Neural progenitor cell (in vitro differentiated cells): ENCODE measurements around the gene TRMT61B. TPM values are rescaled to one million over a fixed set of nuclear protein-coding genes. Genes with fewer than 3 reads are reported as not detected.
A peak's percentile ranks its signal among the peaks of the same experiment; 100 is the strongest.

ENCODE experiments used
- DNase-seq: peaks from one replicate; pipeline ENCODE4 v3.0.0-alpha.2; 2016; ENCODE audit warnings: low spot score
- H2AFZ ChIP-seq: fragments of 200-600 bp; sonication (generic); replicated peaks from 2 replicates; pipeline ENCODE4 v1.6.1; 2016; ENCODE audit warnings: antibody characterized with exemption
- H3F3A ChIP-seq: fragments of 200-600 bp; sonication (generic); 2 replicates; pipeline ENCODE4 v1.6.1; 2016; ENCODE audit warnings: antibody characterized with exemption, low read depth
- H3K27ac ChIP-seq: fragments of 200-600 bp; sonication (generic); 2 replicates; pipeline ENCODE4 v1.5.1; 2016; ENCODE audit warnings: mild to moderate bottlenecking
- H3K27me3 ChIP-seq: fragments of 200-600 bp; sonication (generic); 2 replicates; pipeline ENCODE4 v1.6.1; 2016; ENCODE audit warnings: mild to moderate bottlenecking, moderate library complexity
- H3K36me3 ChIP-seq: fragments of 200-600 bp; sonication (generic); 2 replicates; pipeline ENCODE4 v1.5.1; 2016
- H3K4me1 ChIP-seq: fragments of 200-600 bp; sonication (generic); 2 replicates; pipeline ENCODE4 v1.6.1; 2016; ENCODE audit warnings: mixed run types
- H3K4me2 ChIP-seq: fragments of 200-600 bp; sonication (generic); 2 replicates; pipeline ENCODE4 v1.6.1; 2016
- H3K4me3 ChIP-seq: fragments of 200-600 bp; sonication (generic); 2 replicates; pipeline ENCODE4 v1.5.1; 2016
- H3K79me2 ChIP-seq: fragments of 200-600 bp; sonication (generic); 2 replicates; pipeline ENCODE4 v1.6.1; 2016; ENCODE audit warnings: low read depth
- H3K9ac ChIP-seq: fragments of 200-600 bp; sonication (generic); 2 replicates; pipeline ENCODE4 v1.6.1; 2016
- H3K9me3 ChIP-seq: fragments of 200-600 bp; sonication (generic); 2 replicates; pipeline ENCODE4 v1.5.1; 2016; ENCODE audit warnings: low read depth
- H4K20me1 ChIP-seq: fragments of 200-600 bp; sonication (generic); 2 replicates; pipeline ENCODE4 v1.6.1; 2016; ENCODE audit warnings: low read depth
- H3K27ac Mint-ChIP-seq: 3 replicates; pipeline ENCODE4 v1.8.0; 2021; ENCODE audit warnings: mixed read lengths
- H3K27me3 Mint-ChIP-seq: 2 replicates; pipeline ENCODE4 v1.8.0; 2022; ENCODE audit warnings: low read depth, mild to moderate bottlenecking, inconsistent platforms, moderate library complexity, mixed read lengths; ENCODE audit not compliant: insufficient read depth
- H3K36me3 Mint-ChIP-seq: 3 replicates; pipeline ENCODE4 v1.8.0; 2021; ENCODE audit warnings: mixed read lengths
- H3K4me1 Mint-ChIP-seq: 3 replicates; pipeline ENCODE4 v1.8.0; 2021; ENCODE audit warnings: mixed read lengths
- H3K4me3 Mint-ChIP-seq: 3 replicates; pipeline ENCODE4 v1.8.0; 2021; ENCODE audit warnings: mild to moderate bottlenecking, moderate library complexity, mixed read lengths
- H3K9me3 Mint-ChIP-seq: 3 replicates; pipeline ENCODE4 v1.8.0; 2020; ENCODE audit warnings: mixed read lengths
- CTCF ChIP-seq: fragments of 200-600 bp; sonication (generic); IDR thresholded peaks from 2 replicates; pipeline ENCODE4 v1.5.1; 2017; ENCODE audit warnings: antibody characterized with exemption, mild to moderate bottlenecking
- EZH2 ChIP-seq: fragments of 200-600 bp; sonication (generic); IDR thresholded peaks from 2 replicates; pipeline ENCODE4 v1.6.1; 2017; ENCODE audit warnings: antibody characterized with exemption, mild to moderate bottlenecking, moderate library complexity
- EZH2phosphoT487 ChIP-seq: fragments of 200-600 bp; sonication (generic); IDR thresholded peaks from 2 replicates; pipeline ENCODE4 v1.6.1; 2017; ENCODE audit warnings: antibody characterized with exemption
- total RNA-seq: library from RNA; depleted of rRNA; stranded (reverse); fragments of >200 nt; gene quantifications from 2 replicates; pipeline ENCODE4 v1.2.3, GENCODE V29; 2015; ENCODE audit warnings: low replicate concordance

Gene TRMT61B
- total RNA-seq, 1 donor from 2014 or later = 23.9 TPM

- Histone ChIP-seq H4K20me1 (no peaks in the 10 kb centered on the region), H3K9me3 (no peaks in the 10 kb centered on the region), H3K27ac (no peak overlapping the region), H3K4me3 (no peak overlapping the region), H3K9ac (no peak overlapping the region), H3F3A (no peaks in the 10 kb centered on the region), H3K27me3 (no peaks in the 10 kb centered on the region), H3K36me3 (no peaks in the 10 kb centered on the region), H3K4me1 (no peaks in the 10 kb centered on the region), H3K79me2 (no peaks in the 10 kb centered on the region), H3K4me2 (no peak overlapping the region), H2AFZ (no peak overlapping the region)
- Mint-ChIP-seq H3K4me1 (no peaks in the 10 kb centered on the region), H3K27me3 (peaks cover 3% of the 10 kb centered on the region), H3K4me3 (no peak overlapping the region), H3K36me3 (no peaks in the 10 kb centered on the region), H3K27ac (no peak overlapping the region), H3K9me3 (no peaks in the 10 kb centered on the region)
- TF ChIP-seq EZH2 (no peak), CTCF (no peak), EZH2phosphoT487 (no peak)
- DNase-seq = no peak
Observed at GRCh38 chr2:28824207-28824606, 45.9 kb downstream of the TRMT61B start.

- Histone ChIP-seq H3K9ac (no peak overlapping the region), H3K27me3 (no peaks in the 10 kb centered on the region), H2AFZ (no peak overlapping the region), H3K36me3 (no peaks in the 10 kb centered on the region), H3K27ac (no peak overlapping the region), H3K79me2 (no peaks in the 10 kb centered on the region), H3K4me2 (no peak overlapping the region), H3K9me3 (no peaks in the 10 kb centered on the region), H3F3A (no peaks in the 10 kb centered on the region), H3K4me1 (no peaks in the 10 kb centered on the region), H4K20me1 (no peaks in the 10 kb centered on the region), H3K4me3 (no peak overlapping the region)
- H3K9me3 Mint-ChIP-seq = no peaks in the 10 kb centered on the region
- H3K4me3 Mint-ChIP-seq = no peak overlapping the region
- no peaks in the 10 kb centered on the region for H3K4me1 Mint-ChIP-seq
- H3K27me3 Mint-ChIP-seq = peaks cover 3% of the 10 kb centered on the region
- no peak overlapping the region for H3K27ac Mint-ChIP-seq
- H3K36me3 Mint-ChIP-seq = no peaks in the 10 kb centered on the region
- TF ChIP-seq CTCF (no peak), EZH2phosphoT487 (no peak), EZH2 (no peak)
- no peak for DNase-seq
Observed at GRCh38 chr2:28822036-28822435, 48.1 kb downstream of the TRMT61B start.

- H3K4me1 Mint-ChIP-seq = no peaks in the 10 kb centered on the region
- no peaks in the 10 kb centered on the region for H3K36me3 Mint-ChIP-seq
- H3K9me3 Mint-ChIP-seq = no peaks in the 10 kb centered on the region
- Histone ChIP-seq H3K9me3 (no peaks in the 10 kb centered on the region), H3K36me3 (no peaks in the 10 kb centered on the region), H3K4me2 (no peak overlapping the region), H3K27me3 (no peaks in the 10 kb centered on the region), H3K4me3 (no peak overlapping the region), H3F3A (no peaks in the 10 kb centered on the region), H3K79me2 (no peaks in the 10 kb centered on the region), H2AFZ (no peak overlapping the region), H3K9ac (no peak overlapping the region), H3K27ac (no peak overlapping the region), H4K20me1 (no peaks in the 10 kb centered on the region), H3K4me1 (no peaks in the 10 kb centered on the region)
- peaks cover 3% of the 10 kb centered on the region for H3K27me3 Mint-ChIP-seq
- no peak overlapping the region for H3K4me3 Mint-ChIP-seq
- no peak overlapping the region for H3K27ac Mint-ChIP-seq
- TF ChIP-seq EZH2phosphoT487 = no peak
- no peak for TF ChIP-seq EZH2
- peak; percentile 74 for TF ChIP-seq CTCF
- peak; percentile 63 for DNase-seq
Observed at GRCh38 chr2:28821295-28821958, 48.7 kb downstream of the TRMT61B start.
